Measurements from ENCODE around the gene UBAP2L. TPM values are rescaled to one million over a fixed set of nuclear protein-coding genes. Genes with fewer than 3 reads are reported as not detected.

Gene UBAP2L
- total and polyA plus RNA-seq, 2 donors (not counting 1 experiment from before 2014, with no cell fraction given): 147 to 218 TPM

DNA sequence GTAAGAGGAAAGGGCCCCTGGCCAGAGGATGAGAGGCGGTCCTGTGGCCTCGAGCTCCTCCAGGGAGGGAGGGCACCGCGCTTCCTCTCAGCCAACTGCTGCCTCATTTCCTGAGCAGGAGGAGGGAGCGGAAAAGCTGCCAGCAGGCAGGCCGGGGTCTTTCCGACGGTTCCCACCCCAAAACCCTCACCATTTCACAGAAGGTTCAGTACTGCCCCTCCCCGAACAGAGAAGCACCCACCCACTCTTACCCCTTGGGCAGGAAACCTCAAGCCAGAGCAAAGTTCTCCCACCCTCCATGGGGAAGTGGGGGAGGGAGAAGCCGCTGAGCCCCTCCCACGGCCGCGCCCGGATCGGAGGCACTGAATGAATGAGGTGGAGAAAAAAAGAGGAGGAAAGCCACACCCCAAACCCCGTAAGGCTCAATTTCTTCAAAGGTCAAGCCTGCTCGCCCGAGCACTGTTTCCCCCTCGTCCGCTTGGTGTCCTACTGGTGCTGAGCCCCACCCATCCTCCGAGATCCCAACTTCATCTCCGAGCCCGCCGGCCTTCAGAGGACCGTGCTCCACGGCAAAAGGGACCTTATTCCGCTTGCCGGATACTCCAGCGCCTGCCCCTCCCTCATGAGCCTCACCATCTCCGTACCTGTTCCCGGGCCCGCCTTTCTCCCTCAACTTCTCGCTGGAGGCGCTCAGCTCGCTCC lies 38.3 kb upstream of the UBAP2L start:
- under 1% methylated on average over 28 of the region's 35 CpGs for WGBS (ENCODE audit: insufficient coverage)
- Mint-ChIP-seq H3K27me3 (peaks cover under 1% of the 10 kb centered on the region), H3K27ac (peak overlapping the region; percentile 98), H3K4me3 (peak overlapping the region; percentile 91), H3K9me3 (ENCODE audit: insufficient read depth) (no peaks in the 10 kb centered on the region), H3K4me1 (peaks cover 56% of the 10 kb centered on the region)
- TF ChIP-seq, protein P1, sequence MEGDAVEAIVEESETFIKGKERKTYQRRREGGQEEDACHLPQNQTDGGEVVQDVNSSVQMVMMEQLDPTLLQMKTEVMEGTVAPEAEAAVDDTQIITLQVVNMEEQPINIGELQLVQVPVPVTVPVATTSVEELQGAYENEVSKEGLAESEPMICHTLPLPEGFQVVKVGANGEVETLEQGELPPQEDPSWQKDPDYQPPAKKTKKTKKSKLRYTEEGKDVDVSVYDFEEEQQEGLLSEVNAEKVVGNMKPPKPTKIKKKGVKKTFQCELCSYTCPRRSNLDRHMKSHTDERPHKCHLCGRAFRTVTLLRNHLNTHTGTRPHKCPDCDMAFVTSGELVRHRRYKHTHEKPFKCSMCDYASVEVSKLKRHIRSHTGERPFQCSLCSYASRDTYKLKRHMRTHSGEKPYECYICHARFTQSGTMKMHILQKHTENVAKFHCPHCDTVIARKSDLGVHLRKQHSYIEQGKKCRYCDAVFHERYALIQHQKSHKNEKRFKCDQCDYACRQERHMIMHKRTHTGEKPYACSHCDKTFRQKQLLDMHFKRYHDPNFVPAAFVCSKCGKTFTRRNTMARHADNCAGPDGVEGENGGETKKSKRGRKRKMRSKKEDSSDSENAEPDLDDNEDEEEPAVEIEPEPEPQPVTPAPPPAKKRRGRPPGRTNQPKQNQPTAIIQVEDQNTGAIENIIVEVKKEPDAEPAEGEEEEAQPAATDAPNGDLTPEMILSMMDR (IDR thresholded peaks at IDR 0.05): no peak
- TF ChIP-seq EZH2 (IDR thresholded peaks at IDR 0.05; ENCODE audit: borderline replicate concordance, insufficient read depth, low read depth, low read length, poor library complexity, severe bottlenecking): no peak
- H3K4me2 ChIP-seq (replicated peaks; ENCODE audit: low read depth, low read length, poor library complexity, severe bottlenecking): peak overlapping the region; percentile 96
- H3K79me2 ChIP-seq (ENCODE audit: control insufficient read depth, insufficient read depth, low read length): peaks cover 68% of the 10 kb centered on the region
- POLR2A ChIA-PET: interaction anchor here (0.6 to 1.8 kb wide), 5 partner anchors 14 to 192 kb away, joined by 3 to 8 read pairs (median 4); partner anchors contain the start of genes HAX1 and RPS27
- peak; percentile 72 for DNase-seq
- CTCF ChIA-PET: interaction anchor here (0.6 to 2.7 kb wide), 3 partner anchors 14 to 90 kb away, joined by 3 to 12 read pairs (median 4); no protein-coding TSS in a partner anchor
- H2AFZ ChIP-seq (ENCODE audit: insufficient read depth, low read depth, low read length, poor library complexity, severe bottlenecking): peak overlapping the region; percentile 85
- intact Hi-C loops (cut with micrococcal nuclease): loop anchor here (1.0 to 5.0 kb wide), 6 partner anchors 17 to 1675 kb away; partner anchors contain the start of genes ATP8B2, GON4L, RAB13 and SYT11
- no peaks in the 10 kb centered on the region for H3K27me3 ChIP-seq (replicated peaks in 1 of 4; ENCODE audit: control extremely low read depth in 1 of 4, control insufficient read depth in 3 of 4, insufficient read depth in 4 of 4, low read length in 3 of 4)
- peak; percentile 45 for ATAC-seq (ENCODE audit: low read depth)
- peaks cover 5 to 20% of the 10 kb centered on the region in 2 experiments for H3K36me3 ChIP-seq (replicated peaks in 1 of 2; ENCODE audit: control extremely low read depth in 1 of 2, control insufficient read depth in 1 of 2, extremely low read depth in 1 of 2, insufficient read depth in 2 of 2, low read length in 1 of 2)
- H4K20me1 ChIP-seq (ENCODE audit: control insufficient read depth, insufficient read depth, low read length, poor library complexity, severe bottlenecking): peaks cover 38% of the 10 kb centered on the region
- H3K27ac ChIP-seq (ENCODE audit: low read length in 2 of 2): peak overlapping the region; percentile 91 to 96
- H3K9ac ChIP-seq (ENCODE audit: low read length): peak overlapping the region; percentile 83
- H3K4me3 ChIP-seq (ENCODE audit: control extremely low read depth in 1 of 5, extremely low read depth in 1 of 5, insufficient read depth in 1 of 5, low read depth in 2 of 5, low read length in 4 of 5): peak overlapping the region; percentile 54 to 99 (median 98)
- no peaks in the 10 kb centered on the region for H3K9me3 ChIP-seq (ENCODE audit: control extremely low read depth in 1 of 3, control insufficient read depth in 2 of 3, insufficient read depth in 1 of 3, low read length in 2 of 3)
- peaks cover 47 to 54% of the 10 kb centered on the region in 2 donors for H3K4me1 ChIP-seq (ENCODE audit: control insufficient read depth in 2 of 2, insufficient read depth in 2 of 2, low read length in 2 of 2)
